HUES6 (cell line): ENCODE data around the gene FAM161A.
"Not testable (repeated sequence)": the region's sequence is repeated elsewhere in the genome, so short reads cannot be mapped to it uniquely, and the experiment has no call there.

Experiments used
- H3K27ac ChIP-seq: 2 replicates; pipeline ENCODE4 v1.7.0; 2013; ENCODE audit warnings: low read depth, mild to moderate bottlenecking, low read length, inconsistent platforms
- H3K27me3 ChIP-seq: 2 replicates; pipeline ENCODE4 v1.6.1; 2013; ENCODE audit warnings: low read length; ENCODE audit not compliant: control insufficient read depth, insufficient read depth
- H3K36me3 ChIP-seq: 2 replicates; pipeline ENCODE4 v1.6.1; 2013; ENCODE audit warnings: low read length; ENCODE audit not compliant: control insufficient read depth, insufficient read depth
- H3K4me1 ChIP-seq: 2 replicates; pipeline ENCODE4 v1.6.1; 2013; ENCODE audit warnings: low read length; ENCODE audit not compliant: control insufficient read depth, insufficient read depth
- H3K4me3 ChIP-seq: 2 replicates; pipeline ENCODE4 v1.5.1; 2013; ENCODE audit warnings: low read depth, low read length
- H3K9ac ChIP-seq: one replicate; pipeline ENCODE4 v1.6.1; 2013; ENCODE audit warnings: mild to moderate bottlenecking, low read length
- H3K9me3 ChIP-seq: 2 replicates; pipeline ENCODE4 v1.6.1; 2013; ENCODE audit warnings: low read depth, low read length; ENCODE audit not compliant: control insufficient read depth, insufficient read depth

The FAM161A gene

DNA sequence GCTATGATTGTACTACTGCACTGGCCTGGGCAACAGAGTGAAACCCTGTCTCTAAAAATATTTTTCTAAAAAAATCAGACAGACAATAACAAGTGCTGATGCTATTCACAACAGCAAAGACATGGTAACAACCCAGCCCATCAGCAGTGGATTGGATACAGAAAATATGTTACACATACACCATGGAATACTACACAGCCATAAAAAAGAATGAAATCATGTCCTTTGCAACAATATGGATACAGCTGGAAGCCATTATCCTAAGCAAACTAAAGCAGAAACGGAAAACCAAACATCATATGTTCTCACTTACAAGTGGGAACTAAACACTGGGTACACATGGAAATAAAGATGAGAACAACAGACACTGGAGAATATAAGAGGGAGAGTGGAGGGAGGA, 19.9 kb downstream of the FAM161A start:
- Histone ChIP-seq H3K27me3 (no peaks in the 10 kb centered on the region), H3K36me3 (peaks cover 7% of the 10 kb centered on the region), H3K4me1 (no peaks in the 10 kb centered on the region), H3K27ac (no peak overlapping the region), H3K9me3 (no peaks in the 10 kb centered on the region), H3K9ac (no peak overlapping the region), H3K4me3 (no peak overlapping the region)

DNA sequence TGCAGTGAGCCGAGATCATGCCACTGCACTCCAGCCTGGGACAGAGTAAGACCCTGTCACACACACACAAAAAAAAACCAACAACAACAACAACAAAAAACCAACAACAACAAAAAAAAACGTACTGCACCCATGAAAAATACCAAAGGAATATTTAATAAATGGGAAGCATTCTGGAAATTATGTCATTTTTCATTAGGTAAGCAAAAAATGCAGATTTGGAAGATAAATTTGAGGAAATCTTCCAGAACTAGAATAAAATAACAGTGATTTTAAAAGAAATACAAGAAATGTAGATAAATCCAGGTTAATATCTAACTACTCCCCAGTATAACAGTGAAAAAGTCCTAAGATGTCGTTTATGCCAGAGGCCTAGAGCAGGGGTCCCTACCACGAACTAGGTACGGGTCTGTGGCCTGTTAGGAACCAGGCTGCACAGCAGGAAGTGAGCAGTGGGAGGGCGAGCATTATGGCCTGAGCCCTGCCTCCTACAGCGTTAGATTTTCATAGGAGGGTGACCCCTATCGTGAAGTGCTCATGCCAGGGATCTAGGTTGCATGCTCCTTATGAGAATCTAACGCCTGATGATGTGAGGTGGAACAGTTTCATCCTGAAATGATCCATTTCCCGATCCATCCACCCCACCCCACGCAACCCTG, 21.5 kb downstream of the FAM161A start:
- H3K27ac ChIP-seq: no peak overlapping the region
- no peak overlapping the region for H3K4me3 ChIP-seq
- no peaks in the 10 kb centered on the region for H3K9me3 ChIP-seq
- no peaks in the 10 kb centered on the region for H3K27me3 ChIP-seq
- H3K9ac ChIP-seq: no peak overlapping the region
- peaks cover 7% of the 10 kb centered on the region for H3K36me3 ChIP-seq
- no peaks in the 10 kb centered on the region for H3K4me1 ChIP-seq

DNA sequence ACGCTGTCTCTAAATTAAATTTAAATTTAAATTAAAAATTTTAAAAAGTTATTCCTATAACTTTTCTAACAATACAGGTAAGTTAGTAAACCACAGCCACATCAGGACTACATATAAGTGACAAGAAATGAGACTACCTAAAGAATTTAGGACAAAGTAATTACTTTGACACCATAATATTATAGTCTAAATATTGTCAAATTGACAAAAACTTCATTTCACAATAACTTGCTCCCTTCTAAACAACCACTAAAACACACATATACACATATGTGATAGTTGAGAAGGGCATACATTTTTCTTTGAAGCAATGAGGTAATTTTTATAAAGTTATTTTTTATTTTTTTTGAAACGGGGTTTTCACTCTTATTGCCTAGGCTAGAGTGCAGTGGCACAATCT, 31.6 kb downstream of the FAM161A start:
- Histone ChIP-seq H3K4me1 (no peaks in the 10 kb centered on the region), H3K27ac (no peak overlapping the region), H3K4me3 (no peak overlapping the region), H3K9ac (no peak overlapping the region), H3K36me3 (no peaks in the 10 kb centered on the region), H3K27me3 (no peaks in the 10 kb centered on the region), H3K9me3 (no peaks in the 10 kb centered on the region)

GRCh38 chr2:61816480-61817355, 37.1 kb downstream of the FAM161A start:
- Histone ChIP-seq H3K9me3 (no peaks in the 10 kb centered on the region), H3K27ac (no peak overlapping the region), H3K27me3 (no peaks in the 10 kb centered on the region), H3K4me1 (no peaks in the 10 kb centered on the region), H3K4me3 (no peak overlapping the region), H3K9ac (no peak overlapping the region), H3K36me3 (no peaks in the 10 kb centered on the region)

- no peak overlapping the region for H3K27ac ChIP-seq
- no peaks in the 10 kb centered on the region for H3K4me1 ChIP-seq
- no peaks in the 10 kb centered on the region for H3K36me3 ChIP-seq
- H3K9me3 ChIP-seq: no peaks in the 10 kb centered on the region
- no peaks in the 10 kb centered on the region for H3K27me3 ChIP-seq
- no peak overlapping the region for H3K9ac ChIP-seq
- H3K4me3 ChIP-seq: no peak overlapping the region
These were observed 39.2 kb downstream of the FAM161A start for GRCh38 chr2:61814539-61815160.

GRCh38 chr2:61813314-61813713, 40.5 kb downstream of the FAM161A start:
- not testable (repeated sequence) for H3K4me1 ChIP-seq, H3K9ac ChIP-seq, H3K9me3 ChIP-seq, H3K27ac ChIP-seq, H3K36me3 ChIP-seq, H3K27me3 ChIP-seq, H3K4me3 ChIP-seq

DNA sequence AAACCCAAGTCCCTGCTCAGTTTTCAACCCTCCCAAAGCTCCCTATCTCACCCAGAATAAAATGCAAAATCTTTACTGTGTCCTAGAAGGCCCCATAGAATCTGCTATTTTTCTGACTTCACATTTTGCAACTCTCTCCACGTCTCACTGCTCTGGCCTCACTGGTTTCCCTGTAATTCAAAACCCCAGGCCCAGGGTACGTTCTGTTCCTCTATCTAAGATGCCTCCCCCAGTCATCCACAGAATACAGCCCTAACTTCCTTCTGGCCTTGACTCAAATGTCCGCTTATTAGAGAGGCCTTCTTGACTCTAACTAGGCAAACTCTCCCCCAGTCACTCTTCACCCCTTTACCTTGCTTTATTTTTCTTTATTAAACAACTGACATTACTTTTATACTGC, 42.0 kb downstream of the FAM161A start:
- Histone ChIP-seq H3K9me3 (no peaks in the 10 kb centered on the region), H3K36me3 (no peaks in the 10 kb centered on the region), H3K9ac (no peak overlapping the region), H3K27me3 (no peaks in the 10 kb centered on the region), H3K27ac (no peak overlapping the region), H3K4me3 (no peak overlapping the region), H3K4me1 (peaks cover 4% of the 10 kb centered on the region; the same call in 1 of the 2 replicates)

- not testable (repeated sequence) for H3K4me1 ChIP-seq, H3K9ac ChIP-seq, H3K4me3 ChIP-seq, H3K9me3 ChIP-seq, H3K27ac ChIP-seq, H3K36me3 ChIP-seq, H3K27me3 ChIP-seq
These were observed 43.7 kb downstream of the FAM161A start for GRCh38 chr2:61810203-61810602.

- not testable (repeated sequence) for H3K27me3 ChIP-seq, H3K9me3 ChIP-seq, H3K9ac ChIP-seq, H3K4me3 ChIP-seq, H3K27ac ChIP-seq, H3K4me1 ChIP-seq, H3K36me3 ChIP-seq
These were observed 45.2 kb downstream of the FAM161A start for GRCh38 chr2:61808693-61809092.

DNA sequence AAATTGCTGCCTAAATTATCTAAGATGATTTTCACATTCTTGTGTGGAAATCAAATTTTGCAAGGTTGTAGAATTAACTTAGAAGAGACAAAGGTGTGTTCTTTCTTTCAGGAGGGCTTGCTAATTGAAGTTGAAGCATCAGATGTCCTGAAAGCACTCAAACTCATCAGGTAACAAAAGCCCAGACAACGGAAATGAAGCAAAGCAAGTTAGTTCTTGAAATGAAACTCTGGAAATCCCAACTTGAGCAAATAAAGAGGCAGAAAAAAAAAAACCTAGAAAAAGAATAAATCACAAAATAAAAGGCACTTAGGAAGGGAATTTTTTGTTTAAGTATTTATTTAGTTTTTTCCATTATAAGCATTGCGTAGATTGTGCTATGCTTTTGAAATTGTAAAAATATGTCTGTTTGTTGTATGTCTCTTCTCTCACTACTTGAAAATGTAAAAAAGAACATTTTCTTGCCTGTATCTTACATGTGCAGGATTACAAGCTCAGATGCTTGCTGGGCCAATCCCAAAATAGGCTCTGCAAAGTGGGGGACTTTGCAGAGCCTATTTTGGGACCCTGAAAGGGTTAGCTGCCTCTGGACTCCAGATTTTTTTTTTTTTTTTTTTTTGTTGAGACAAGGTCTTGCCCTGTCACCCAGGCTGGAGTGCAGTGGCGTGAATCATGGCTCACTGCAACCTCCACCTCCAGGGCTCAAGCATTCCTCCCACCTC, 46.7 kb downstream of the FAM161A start:
- H3K4me3 ChIP-seq: no peak overlapping the region
- H3K27ac ChIP-seq: no peak overlapping the region
- H3K9me3 ChIP-seq: no peaks in the 10 kb centered on the region
- H3K27me3 ChIP-seq: no peaks in the 10 kb centered on the region
- H3K4me1 ChIP-seq: peaks cover 4% of the 10 kb centered on the region; the same call in 1 of the 2 replicates
- no peak overlapping the region for H3K9ac ChIP-seq
- no peaks in the 10 kb centered on the region for H3K36me3 ChIP-seq
